ENCODE results near the gene OPRL1.

OPRL1 gene

GRCh38 chr20:64038224-64038564 lies 41.7 kb upstream of the OPRL1 start:
- Mint-ChIP-seq H3K4me3 (no peak overlapping the region), H3K27ac (no peak overlapping the region), H3K9me3 (no peaks in the 10 kb centered on the region), H3K27me3 (ENCODE audit: low read depth, poor library complexity) (peaks cover 65% of the 10 kb centered on the region), H3K4me1 (peaks cover 45% of the 10 kb centered on the region), H3K36me3 (ENCODE audit: low read depth) (peaks cover 13% of the 10 kb centered on the region)
- DNase-seq: no peak
- no peak for TF ChIP-seq CTCF (IDR thresholded peaks at IDR 0.05)

GRCh38 chr20:64038565-64039292 lies 41.2 kb upstream of the OPRL1 start:
- peak overlapping the region; percentile 67 for H3K4me3 Mint-ChIP-seq

GRCh38 chr20:64039293-64040160 lies 40.4 kb upstream of the OPRL1 start:
- H3K4me3 Mint-ChIP-seq: peak overlapping the region; percentile 67
- H3K9me3 Mint-ChIP-seq: no peaks in the 10 kb centered on the region
- DNase-seq: no peak
- peaks cover 40% of the 10 kb centered on the region for H3K4me1 Mint-ChIP-seq
- H3K27ac Mint-ChIP-seq: no peak overlapping the region
- H3K27me3 Mint-ChIP-seq (ENCODE audit: low read depth, poor library complexity): peaks cover 76% of the 10 kb centered on the region
- peaks cover 2% of the 10 kb centered on the region for H3K36me3 Mint-ChIP-seq (ENCODE audit: low read depth)
- no peak for TF ChIP-seq CTCF (IDR thresholded peaks at IDR 0.05)

More at GRCh38 chr20:64038565-64039292, 41.2 kb upstream of the OPRL1 start:
- H3K4me1 Mint-ChIP-seq: peaks cover 45% of the 10 kb centered on the region
- DNase-seq: peak; percentile 88
- peaks cover 70% of the 10 kb centered on the region for H3K27me3 Mint-ChIP-seq (ENCODE audit: low read depth, poor library complexity)
- H3K36me3 Mint-ChIP-seq (ENCODE audit: low read depth): peaks cover 10% of the 10 kb centered on the region
- peak; percentile 62 for TF ChIP-seq CTCF (IDR thresholded peaks at IDR 0.05)
- no peaks in the 10 kb centered on the region for H3K9me3 Mint-ChIP-seq
- H3K27ac Mint-ChIP-seq: no peak overlapping the region

- TF ChIP-seq CTCF (IDR thresholded peaks at IDR 0.05): no peak
- no peak for DNase-seq
- H3K27ac Mint-ChIP-seq: no peak overlapping the region
- no peaks in the 10 kb centered on the region for H3K9me3 Mint-ChIP-seq
- H3K4me3 Mint-ChIP-seq: peak overlapping the region; percentile 48
- H3K4me1 Mint-ChIP-seq: peaks cover 31% of the 10 kb centered on the region
- H3K36me3 Mint-ChIP-seq (ENCODE audit: low read depth): no peaks in the 10 kb centered on the region
- peaks cover 84% of the 10 kb centered on the region for H3K27me3 Mint-ChIP-seq (ENCODE audit: low read depth, poor library complexity)
Measured at GRCh38 chr20:64040231-64041039, 39.4 kb upstream of the OPRL1 start.

- Mint-ChIP-seq H3K27me3 (ENCODE audit: low read depth, poor library complexity) (peaks cover 92% of the 10 kb centered on the region), H3K36me3 (ENCODE audit: low read depth) (no peaks in the 10 kb centered on the region), H3K9me3 (no peaks in the 10 kb centered on the region), H3K4me3 (no peak overlapping the region), H3K27ac (no peak overlapping the region), H3K4me1 (peaks cover 30% of the 10 kb centered on the region)
- DNase-seq: no peak
- TF ChIP-seq CTCF (IDR thresholded peaks at IDR 0.05): no peak
Measured at GRCh38 chr20:64041040-64041780, 38.7 kb upstream of the OPRL1 start.
